ENCODE measurements around the gene ATP13A4.
A peak's percentile ranks its signal among the peaks of the same experiment; 100 is the strongest.

The ATP13A4 gene

GRCh38 chr3:193554811-193555210, at the start of gene ATP13A4:
Gene ATP13A4, minus strand, starts transcription at chr3:193554895. Its CDS starts 96 bp downstream, at chr3:193554799.
- H3K27ac ChIP-seq, result peak within 1 kb of the TSS in 1 of 21 experiments; percentile 29
- H3K4me3 ChIP-seq, result peak within 1 kb of the TSS in 1 of 7 experiments; percentile 2

- Histone ChIP-seq H3K4me3 (no peak overlapping the region), H3K27ac (no peak overlapping the region)
Observed at GRCh38 chr3:193599393-193599792, 44.7 kb upstream of the ATP13A4 start.

GRCh38 chr3:193598202-193598601, 43.5 kb upstream of the ATP13A4 start:
- no peak overlapping the region for H3K27ac ChIP-seq
- H3K4me3 ChIP-seq, result no peak overlapping the region

GRCh38 chr3:193595939-193596487, 41.3 kb upstream of the ATP13A4 start:
- H3K27ac ChIP-seq, result no peak overlapping the region
- no peak overlapping the region for H3K4me3 ChIP-seq

- no peak overlapping the region for H3K4me3 ChIP-seq
Observed at GRCh38 chr3:193594946-193595689, 40.4 kb upstream of the ATP13A4 start.

GRCh38 chr3:193593668-193594030, 39.0 kb upstream of the ATP13A4 start:
- Histone ChIP-seq H3K27ac (peak overlapping the region; percentile 80 to 96 (median 91)), H3K4me3 (peak overlapping the region; percentile 71 to 97 (median 90))

More at GRCh38 chr3:193594946-193595689, 40.4 kb upstream of the ATP13A4 start:
- no peak overlapping the region for H3K27ac ChIP-seq

- Histone ChIP-seq H3K27ac (peak within 1 kb of the TSS; percentile 80 to 96 (median 91)), H3K4me3 (peak within 1 kb of the TSS; percentile 71 to 97 (median 90))
Observed at GRCh38 chr3:193592841-193593667, 38.4 kb upstream of the ATP13A4 start, which contains the start of gene OPA1. Gene OPA1, plus strand, starts transcription at chr3:193593208. Its CDS starts 170 bp downstream, at chr3:193593378.

- Histone ChIP-seq H3K27ac (no peak overlapping the region), H3K4me3 (no peak overlapping the region)
Observed at GRCh38 chr3:193590088-193590856, 35.6 kb upstream of the ATP13A4 start.

- Histone ChIP-seq H3K27ac (no peak overlapping the region), H3K4me3 (no peak overlapping the region)
Observed at GRCh38 chr3:193589616-193590015, 34.9 kb upstream of the ATP13A4 start.

GRCh38 chr3:193589129-193589528, 34.4 kb upstream of the ATP13A4 start:
- Histone ChIP-seq H3K4me3 (no peak overlapping the region), H3K27ac (no peak overlapping the region)

GRCh38 chr3:193586526-193586925, 31.8 kb upstream of the ATP13A4 start:
- H3K4me3 ChIP-seq, result no peak overlapping the region
- H3K27ac ChIP-seq, result no peak overlapping the region

GRCh38 chr3:193585530-193585929, 30.8 kb upstream of the ATP13A4 start:
- Histone ChIP-seq H3K4me3 (no peak overlapping the region), H3K27ac (no peak overlapping the region)

GRCh38 chr3:193574488-193575070, 19.9 kb upstream of the ATP13A4 start:
- H3K4me3 ChIP-seq, result no peak overlapping the region
- H3K27ac ChIP-seq, result no peak overlapping the region

GRCh38 chr3:193573403-193574191, 18.9 kb upstream of the ATP13A4 start:
- no peak overlapping the region for H3K27ac ChIP-seq
- no peak overlapping the region for H3K4me3 ChIP-seq

- no peak overlapping the region for H3K27ac ChIP-seq
- H3K4me3 ChIP-seq, result no peak overlapping the region
Observed at GRCh38 chr3:193572426-193572908, 17.8 kb upstream of the ATP13A4 start.

GRCh38 chr3:193569119-193569518, 14.4 kb upstream of the ATP13A4 start:
- no peak overlapping the region for H3K4me3 ChIP-seq
- H3K27ac ChIP-seq, result no peak overlapping the region

GRCh38 chr3:193564012-193564411, 9.3 kb upstream of the ATP13A4 start:
- Histone ChIP-seq H3K27ac (no peak overlapping the region), H3K4me3 (no peak overlapping the region)

- Histone ChIP-seq H3K27ac (no peak overlapping the region), H3K4me3 (no peak overlapping the region)
Observed at GRCh38 chr3:193563426-193563825, 8.7 kb upstream of the ATP13A4 start.
